Measurements from ENCODE around the gene SRP14. TPM values are rescaled to one million over a fixed set of nuclear protein-coding genes. Genes with fewer than 3 reads are reported as not detected.

Gene SRP14
- total RNA-seq, 1 experiment from 2014 or later: 200 TPM

- no peak overlapping the region for H4K8ac ChIP-seq (replicated peaks; ENCODE audit: insufficient read length, low read depth, low read length)
- WGBS (ENCODE audit: extremely low coverage, insufficient read length, low lambda C conversion rate): no CpG with 5 or more reads among the region's 10 CpGs
- H2BK20ac ChIP-seq (ENCODE audit: low read depth, low read length, poor library complexity, severe bottlenecking): no peak overlapping the region
- Mint-ChIP-seq H3K4me1 (peaks cover 69 to 76% of the 10 kb centered on the region in 2 experiments), H3K27ac (no peak overlapping the region), H3K36me3 (ENCODE audit: insufficient read depth in 1 of 3, low read depth in 3 of 3) (peaks cover 2 to 10% (median 2%) of the 10 kb centered on the region in 3 experiments; a peak in 6 of 7 replicates), H3K9me3 (no peaks in the 10 kb centered on the region), H3K27me3 (ENCODE audit: low read depth) (peaks cover 45% of the 10 kb centered on the region), H3K4me3 (no peak overlapping the region)
- no peak overlapping the region for H2BK120ac ChIP-seq (ENCODE audit: low read depth, low read length, poor library complexity, severe bottlenecking)
- H3T11ph ChIP-seq (ENCODE audit: low read length): no peak overlapping the region
- no peak for TF ChIP-seq CTCF (conservative IDR thresholded peaks at IDR 0.05)
- H3K14ac ChIP-seq (ENCODE audit: insufficient read depth, low read length): no peak overlapping the region; the same call in 1 of the 2 replicates
- no peak overlapping the region for H3K27ac ChIP-seq (ENCODE audit: insufficient read length, low read depth, low read length)
- H3K18ac ChIP-seq (ENCODE audit: insufficient read length, low read depth, low read length): no peak overlapping the region
- peaks cover 23% of the 10 kb centered on the region for H3K4me1 ChIP-seq (ENCODE audit: insufficient read depth, low read length)
- H3K4me2 ChIP-seq (ENCODE audit: insufficient read depth, insufficient read length, low read length): no peak overlapping the region
- H3K79me2 ChIP-seq (ENCODE audit: insufficient read depth, low read length): no peaks in the 10 kb centered on the region
- no peak overlapping the region for H4K5ac ChIP-seq (ENCODE audit: insufficient read length, low read depth, low read length)
- no peaks in the 10 kb centered on the region; the same call in 1 of the 2 replicates for H3K27me3 ChIP-seq (ENCODE audit: insufficient read depth, low read length)
- H3K56ac ChIP-seq (ENCODE audit: insufficient read length, low read depth, low read length): no peak overlapping the region
- no peaks in the 10 kb centered on the region for H4K20me1 ChIP-seq (ENCODE audit: control insufficient read depth, insufficient read depth, insufficient read length)
- no peaks in the 10 kb centered on the region for H3K23me2 ChIP-seq (ENCODE audit: insufficient read length, low read depth, low read length, poor library complexity, severe bottlenecking)
- H3K23ac ChIP-seq (ENCODE audit: insufficient read length, low read depth, low read length): no peak overlapping the region
- no peak overlapping the region for H2BK12ac ChIP-seq (ENCODE audit: insufficient read length, low read depth, low read length)
- no peak for DNase-seq
- H4K91ac ChIP-seq (ENCODE audit: insufficient read length, low read depth, low read length): no peak overlapping the region
- H2BK5ac ChIP-seq (ENCODE audit: insufficient read length, low read length): no peak overlapping the region
- H3K79me1 ChIP-seq (ENCODE audit: insufficient read depth, low read depth, low read length, poor library complexity, severe bottlenecking): no peaks in the 10 kb centered on the region
- H3K9ac ChIP-seq (ENCODE audit: extremely low read depth, insufficient read length, low read length): no peak overlapping the region
- no peak overlapping the region for H2AK5ac ChIP-seq (ENCODE audit: insufficient read length, low read length)
- no peaks in the 10 kb centered on the region for H3K9me3 ChIP-seq (ENCODE audit: control insufficient read depth, low read depth, low read length)
- no peak overlapping the region for H2BK15ac ChIP-seq (ENCODE audit: low read depth, low read length)
- H3K4ac ChIP-seq (ENCODE audit: low read depth, low read length): no peak overlapping the region
- H2AFZ ChIP-seq (ENCODE audit: low read length): no peak overlapping the region
Observed at GRCh38 chr15:40085266-40085665, 46.3 kb upstream of the SRP14 start.
